ENCODE data around the gene FER. TPM values are rescaled to one million over a fixed set of nuclear protein-coding genes. Genes with fewer than 3 reads are reported as not detected.

FER gene
- total RNA-seq, 4 donors from 2014 or later: 2.2 to 7.5 (median 3.7) TPM

DNA sequence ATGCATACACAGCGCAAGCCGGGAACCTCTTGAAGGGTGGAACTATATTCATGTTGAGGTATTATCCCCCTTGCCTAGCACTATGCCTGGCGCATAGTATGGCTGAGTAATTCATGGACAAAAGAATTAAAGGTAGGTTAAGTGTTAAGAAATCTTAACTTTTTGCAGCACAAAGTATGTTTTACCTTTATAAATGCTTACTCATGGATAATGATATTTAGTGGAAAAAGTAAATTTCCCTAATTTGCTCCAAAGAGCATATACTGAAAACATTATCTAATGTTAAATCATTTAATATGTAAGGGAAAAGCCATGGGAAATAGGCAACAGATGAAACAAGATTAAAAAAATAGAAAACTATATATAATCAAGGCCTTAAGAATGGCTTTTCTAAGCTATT, 365.9 kb downstream of the FER start:
- no peak overlapping the region for H3K27ac ChIP-seq
- DNase-seq: no peak
- no peaks in the 10 kb centered on the region for H3K9me3 ChIP-seq
- H3K36me3 ChIP-seq: no peaks in the 10 kb centered on the region
- H3K4me3 ChIP-seq: no peak overlapping the region
- TF ChIP-seq, protein P1, sequence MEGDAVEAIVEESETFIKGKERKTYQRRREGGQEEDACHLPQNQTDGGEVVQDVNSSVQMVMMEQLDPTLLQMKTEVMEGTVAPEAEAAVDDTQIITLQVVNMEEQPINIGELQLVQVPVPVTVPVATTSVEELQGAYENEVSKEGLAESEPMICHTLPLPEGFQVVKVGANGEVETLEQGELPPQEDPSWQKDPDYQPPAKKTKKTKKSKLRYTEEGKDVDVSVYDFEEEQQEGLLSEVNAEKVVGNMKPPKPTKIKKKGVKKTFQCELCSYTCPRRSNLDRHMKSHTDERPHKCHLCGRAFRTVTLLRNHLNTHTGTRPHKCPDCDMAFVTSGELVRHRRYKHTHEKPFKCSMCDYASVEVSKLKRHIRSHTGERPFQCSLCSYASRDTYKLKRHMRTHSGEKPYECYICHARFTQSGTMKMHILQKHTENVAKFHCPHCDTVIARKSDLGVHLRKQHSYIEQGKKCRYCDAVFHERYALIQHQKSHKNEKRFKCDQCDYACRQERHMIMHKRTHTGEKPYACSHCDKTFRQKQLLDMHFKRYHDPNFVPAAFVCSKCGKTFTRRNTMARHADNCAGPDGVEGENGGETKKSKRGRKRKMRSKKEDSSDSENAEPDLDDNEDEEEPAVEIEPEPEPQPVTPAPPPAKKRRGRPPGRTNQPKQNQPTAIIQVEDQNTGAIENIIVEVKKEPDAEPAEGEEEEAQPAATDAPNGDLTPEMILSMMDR (IDR thresholded peaks at IDR 0.05 in 4 of 5, conservative IDR thresholded peaks at IDR 0.05 in 1 of 5): no peak
- TF ChIP-seq POLR2A (IDR thresholded peaks at IDR 0.05): no peak
- in situ Hi-C loops (cut with MboI; ENCODE audit: low sequenced_read_pairs in 4 of 4) (no loop called here), intact Hi-C loops (cut with DNase I; ENCODE audit: low total_unique reads) (no loop called here)
- no peaks in the 10 kb centered on the region for H3K4me1 ChIP-seq
- no peak for ATAC-seq
- no peaks in the 10 kb centered on the region for H3K27me3 ChIP-seq

DNA sequence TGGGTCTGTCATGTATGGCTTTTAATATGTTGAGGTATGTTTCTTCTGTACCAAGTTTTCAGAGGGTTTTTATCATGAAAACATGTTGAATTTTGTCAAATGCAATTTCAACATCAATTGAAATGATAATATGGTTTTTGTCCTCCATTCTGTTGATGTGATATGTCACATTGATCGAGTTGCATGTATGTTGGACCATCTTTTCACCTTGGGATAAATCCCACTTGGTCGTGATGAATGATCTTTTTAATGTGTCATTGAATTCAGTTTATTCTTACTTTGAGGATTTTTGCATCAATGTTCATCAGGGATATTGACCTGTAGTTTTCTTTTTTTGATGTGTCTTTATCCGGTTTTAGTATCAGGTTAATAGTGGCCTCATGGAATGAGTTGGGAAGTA, 373.5 kb downstream of the FER start:
- no peak for ATAC-seq
- no peak for DNase-seq
- intact Hi-C loops (cut with DNase I; ENCODE audit: low total_unique reads): no loop called here
- Histone ChIP-seq H3K9me3 (peaks cover 0 to 10% (median 0%) of the 10 kb centered on the region in 3 donors), H3K4me1 (no peaks in the 10 kb centered on the region), H3K27me3 (no peaks in the 10 kb centered on the region), H3K4me3 (no peak overlapping the region), H3K36me3 (no peaks in the 10 kb centered on the region), H3K27ac (no peak overlapping the region)
- TF ChIP-seq, protein P1 (IDR thresholded peaks at IDR 0.05 in 4 of 5, conservative IDR thresholded peaks at IDR 0.05 in 1 of 5): no peak
- no peak for TF ChIP-seq POLR2A (IDR thresholded peaks at IDR 0.05)
- in situ Hi-C loops (cut with MboI; ENCODE audit: low sequenced_read_pairs in 4 of 4): no loop called here

DNA sequence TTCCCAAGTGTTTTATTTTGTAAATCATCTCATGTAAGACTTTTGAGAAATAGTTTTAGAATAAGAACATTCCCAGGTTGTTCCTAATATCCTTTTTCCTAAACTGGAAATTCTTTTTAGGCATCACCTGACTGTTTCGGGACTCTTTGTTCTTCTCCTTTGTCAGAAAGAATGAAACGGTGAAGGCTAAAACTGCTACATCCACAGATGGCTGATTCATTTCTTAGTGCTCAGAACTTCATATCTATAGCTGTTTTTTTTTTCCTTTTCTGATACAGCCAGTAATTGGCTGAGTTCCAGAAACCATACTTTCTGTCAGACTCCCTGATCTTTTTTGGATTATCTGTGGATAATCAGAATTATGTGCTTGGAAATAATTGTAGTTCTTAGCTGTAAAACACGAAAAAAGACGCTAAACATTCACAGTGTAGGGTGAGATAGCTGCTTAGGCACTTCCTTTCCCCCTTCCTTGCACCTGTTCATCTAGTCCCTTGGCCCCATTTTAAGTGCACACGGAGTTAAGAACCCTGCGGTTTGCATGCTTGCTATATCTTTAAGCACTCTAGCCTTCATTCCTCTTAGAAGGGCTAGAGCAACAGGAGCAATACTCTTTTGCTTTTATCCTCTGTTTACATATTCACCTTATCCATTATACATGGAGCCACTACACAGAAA, 378.2 kb downstream of the FER start:
- intact Hi-C loops (cut with DNase I; ENCODE audit: low total_unique reads): no loop called here

GRCh38 chr5:109126481-109126880, 378.8 kb downstream of the FER start:
- intact Hi-C loops (cut with DNase I; ENCODE audit: low total_unique reads) (no loop called here), in situ Hi-C loops (cut with MboI; ENCODE audit: low sequenced_read_pairs in 4 of 4) (no loop called here)
- DNase-seq (no peak), ATAC-seq (no peak)
- no peaks in the 10 kb centered on the region for H3K9me3 ChIP-seq
- H3K27ac ChIP-seq: no peak overlapping the region
- H3K27me3 ChIP-seq: no peaks in the 10 kb centered on the region
- no peaks in the 10 kb centered on the region for H3K4me1 ChIP-seq
- no peak overlapping the region for H3K4me3 ChIP-seq
- H3K36me3 ChIP-seq: no peaks in the 10 kb centered on the region
- no peak for TF ChIP-seq POLR2A (IDR thresholded peaks at IDR 0.05)
- TF ChIP-seq, protein P1 (IDR thresholded peaks at IDR 0.05 in 4 of 5, conservative IDR thresholded peaks at IDR 0.05 in 1 of 5): no peak

More for the DNA sequence above, 378.2 kb downstream of the FER start:
- in situ Hi-C loops (cut with MboI; ENCODE audit: low sequenced_read_pairs in 4 of 4): no loop called here
- H3K27me3 ChIP-seq: no peaks in the 10 kb centered on the region
- H3K4me3 ChIP-seq: no peak overlapping the region
- DNase-seq: no peak
- H3K36me3 ChIP-seq: no peaks in the 10 kb centered on the region
- H3K9me3 ChIP-seq: no peaks in the 10 kb centered on the region
- no peak for TF ChIP-seq POLR2A (IDR thresholded peaks at IDR 0.05)
- TF ChIP-seq, protein P1 (IDR thresholded peaks at IDR 0.05 in 4 of 5, conservative IDR thresholded peaks at IDR 0.05 in 1 of 5): no peak
- ATAC-seq: no peak
- no peak overlapping the region for H3K27ac ChIP-seq
- no peaks in the 10 kb centered on the region for H3K4me1 ChIP-seq

DNA sequence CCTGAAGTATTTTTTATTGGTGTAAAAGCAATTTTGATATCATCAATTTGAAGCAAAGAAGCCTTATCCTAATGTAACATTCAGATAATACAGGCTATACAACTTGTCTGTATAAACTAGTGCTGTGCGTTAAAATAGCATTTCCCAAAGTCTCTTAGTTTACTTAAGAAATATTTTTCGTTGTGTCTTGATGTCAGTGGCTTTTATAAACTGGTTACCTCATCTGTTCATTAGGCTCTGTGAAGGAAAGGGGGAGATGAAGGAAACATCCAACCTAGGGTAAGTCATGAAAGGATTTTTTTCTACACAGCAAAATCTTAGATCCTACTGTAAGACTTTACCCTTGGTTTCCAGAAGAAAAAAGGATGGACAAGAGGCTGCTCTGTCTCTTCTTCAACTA, 389.2 kb downstream of the FER start:
- in situ Hi-C loops (cut with MboI; ENCODE audit: low sequenced_read_pairs in 4 of 4) (no loop called here), intact Hi-C loops (cut with DNase I; ENCODE audit: low total_unique reads) (no loop called here)
- ATAC-seq (no peak), DNase-seq (no peak)
- Histone ChIP-seq H3K9me3 (no peaks in the 10 kb centered on the region), H3K27ac (no peak overlapping the region), H3K36me3 (no peaks in the 10 kb centered on the region), H3K4me3 (no peak overlapping the region), H3K4me1 (no peaks in the 10 kb centered on the region), H3K27me3 (no peaks in the 10 kb centered on the region)
- TF ChIP-seq, protein P1 (IDR thresholded peaks at IDR 0.05 in 4 of 5, conservative IDR thresholded peaks at IDR 0.05 in 1 of 5): no peak
- no peak for TF ChIP-seq POLR2A (IDR thresholded peaks at IDR 0.05)

Measured in gastrocnemius medialis (tissue), 4 donors.